NCI-H69 (cell line): Measurements from ENCODE around the gene CPSF4L.
A peak's percentile ranks its signal among the peaks of the same experiment; 100 is the strongest.

Experiments used
- DNase-seq: peaks from one replicate; lab custom pipeline; 2025; lab: John Stamatoyannopoulos, UW

The CPSF4L gene

GRCh38 chr17:73289549-73290254 lies 28.0 kb upstream of the CPSF4L start:
- no peak for DNase-seq

- no peak for DNase-seq
Measured at GRCh38 chr17:73288534-73289302, 27.0 kb upstream of the CPSF4L start.

DNA sequence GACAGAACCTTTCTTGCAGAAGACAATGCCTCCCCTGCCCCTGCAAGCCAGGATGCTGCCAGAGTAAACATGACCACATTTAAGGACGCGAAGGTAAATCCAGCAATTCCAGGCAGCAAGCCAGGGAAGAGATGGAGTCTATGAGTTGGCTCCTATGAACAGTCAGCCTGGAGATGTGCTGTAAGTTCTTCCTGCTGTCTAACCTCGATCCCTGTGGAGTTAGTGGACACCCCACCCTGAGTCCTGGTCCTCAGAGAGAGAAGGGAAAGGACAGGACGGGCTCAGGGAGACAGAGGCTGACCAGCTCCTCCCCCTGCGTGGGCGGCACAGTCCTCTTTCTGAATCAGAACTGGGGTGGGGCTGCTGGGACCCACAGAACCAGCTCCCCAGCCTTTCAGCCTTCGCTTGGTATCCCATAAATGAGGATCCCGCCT lies 25.2 kb upstream of the CPSF4L start:
- peak; percentile 78 for DNase-seq

DNA sequence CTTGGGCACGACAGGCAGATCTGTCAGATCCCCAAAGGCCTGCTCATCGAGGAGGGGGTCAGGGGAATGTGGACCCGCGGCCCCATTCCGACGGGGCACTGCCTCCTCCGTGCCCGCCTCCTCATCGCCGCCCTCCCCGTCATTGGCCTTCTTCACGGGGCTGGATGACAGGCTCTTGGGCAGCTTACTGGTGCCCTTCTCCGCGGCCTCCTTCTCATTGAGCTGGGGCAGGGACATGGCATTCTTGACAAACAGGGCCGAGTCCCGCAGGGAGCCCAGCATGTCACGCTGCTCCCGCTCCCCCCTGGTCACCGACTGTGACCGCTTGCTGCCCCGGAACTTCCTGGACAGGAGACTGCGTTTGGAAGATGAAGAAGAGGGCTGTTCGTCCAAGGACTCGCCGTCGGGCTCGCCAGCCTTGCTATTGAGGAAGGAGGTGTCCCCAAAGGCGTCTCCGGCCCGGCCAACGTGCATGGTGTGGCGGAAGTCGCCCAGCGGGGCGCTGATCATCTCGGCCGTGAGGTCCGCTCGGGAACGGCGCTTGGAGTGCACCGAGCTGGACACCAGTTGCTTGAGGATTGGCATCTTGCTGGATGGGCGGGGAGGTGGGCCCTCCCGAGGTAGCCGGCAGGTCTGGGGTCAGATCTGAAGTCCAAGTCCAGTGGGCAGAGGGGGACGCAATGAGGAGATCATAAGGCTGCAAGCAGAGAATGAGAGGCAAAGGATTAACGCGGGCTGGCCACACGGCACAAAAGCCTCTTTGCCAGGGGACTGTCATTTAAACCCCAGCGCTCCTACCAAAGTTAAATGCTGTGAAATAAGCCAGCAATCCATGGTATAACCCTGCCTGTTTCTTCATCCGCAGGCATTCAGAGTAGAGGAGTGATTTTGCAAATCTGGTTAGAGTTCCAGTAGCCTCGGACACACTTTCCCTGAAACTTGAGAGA lies 24.5 kb upstream of the CPSF4L start:
- no peak for DNase-seq

- DNase-seq: no peak
Measured at GRCh38 chr17:73285603-73285908, 23.9 kb upstream of the CPSF4L start.

DNA sequence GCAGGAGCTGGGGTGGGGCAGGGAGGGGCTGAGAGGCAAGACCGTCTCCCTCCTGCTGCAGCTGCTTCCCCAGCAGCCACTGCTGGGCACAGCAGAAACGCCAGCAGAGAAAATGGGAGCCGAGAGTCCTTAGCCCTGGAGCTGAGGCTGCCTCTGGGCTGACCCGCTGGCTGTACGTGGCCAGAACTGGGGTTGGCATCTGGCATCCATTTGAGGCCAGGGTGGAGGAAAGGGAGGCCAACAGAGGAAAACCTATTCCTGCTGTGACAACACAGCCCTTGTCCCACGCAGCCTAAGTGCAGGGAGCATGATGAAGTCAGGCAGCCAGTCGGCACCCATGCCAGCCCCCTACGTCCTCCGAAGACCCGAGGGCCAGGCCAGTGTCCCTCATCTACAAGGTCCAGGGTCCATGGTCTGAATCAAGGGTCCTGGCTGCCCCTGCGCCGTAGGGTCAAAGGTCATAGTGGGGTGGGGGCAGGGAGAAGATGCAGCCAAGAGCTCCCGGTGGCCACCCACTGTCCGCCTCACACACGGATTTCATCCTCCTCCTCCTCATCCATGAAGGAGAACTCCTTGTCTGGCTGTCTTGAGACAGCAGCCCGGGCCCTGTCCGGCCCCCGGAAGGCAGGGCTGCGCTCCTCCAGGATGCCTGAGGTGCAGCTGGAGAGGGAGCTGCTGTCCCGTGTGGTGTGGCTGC lies 23.4 kb upstream of the CPSF4L start:
- DNase-seq: no peak

- no peak for DNase-seq
Measured at GRCh38 chr17:73284354-73284753, 22.7 kb upstream of the CPSF4L start.

GRCh38 chr17:73283841-73284282 lies 22.2 kb upstream of the CPSF4L start:
- DNase-seq: peak; percentile 50

GRCh38 chr17:73283250-73283649 lies 21.6 kb upstream of the CPSF4L start:
- no peak for DNase-seq

DNA sequence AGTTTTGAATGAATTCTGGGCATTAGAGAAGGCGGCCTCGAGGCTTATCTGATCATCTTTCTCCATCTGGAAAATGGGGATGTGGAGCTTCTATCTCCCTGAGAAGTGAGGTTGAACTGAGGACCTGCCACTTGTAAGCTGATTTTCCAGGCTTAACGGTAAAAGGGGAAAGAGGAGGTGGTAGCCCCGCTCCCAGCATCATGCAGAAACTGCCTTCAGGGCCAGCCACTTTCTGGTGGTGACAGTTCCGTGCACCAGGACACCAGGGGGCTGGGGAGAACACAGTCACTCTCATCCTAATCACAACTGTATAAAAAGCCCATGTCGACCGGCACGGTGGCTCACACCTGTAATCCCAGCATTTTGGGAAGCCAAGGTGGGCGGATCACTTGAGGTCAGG lies 20.9 kb upstream of the CPSF4L start:
- no peak for DNase-seq

GRCh38 chr17:73281928-73282327 lies 20.2 kb upstream of the CPSF4L start:
- peak; percentile 70 for DNase-seq

GRCh38 chr17:73280191-73280590 lies 18.5 kb upstream of the CPSF4L start:
- DNase-seq: no peak

DNA sequence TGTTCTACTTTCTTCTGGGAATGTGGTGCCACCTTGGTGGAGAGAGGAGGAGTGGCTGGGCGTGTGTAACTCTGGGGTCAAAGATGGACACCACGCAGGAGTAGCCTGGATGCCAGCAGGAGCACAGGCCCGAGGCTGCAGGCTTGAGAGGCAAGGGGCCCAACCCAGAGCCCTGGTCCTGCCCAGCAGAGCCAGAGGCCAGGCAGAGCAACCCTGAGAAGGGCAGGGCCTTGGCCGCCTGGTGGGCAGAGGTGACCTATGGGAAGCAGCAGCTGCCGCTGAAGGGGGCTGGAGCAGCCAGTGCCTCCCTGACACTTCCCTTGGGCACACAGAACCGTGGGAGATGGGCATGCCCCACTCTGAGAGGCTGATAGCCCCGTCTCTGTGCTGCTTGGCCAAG lies 18.0 kb upstream of the CPSF4L start:
- no peak for DNase-seq

- peak; percentile 98 for DNase-seq
Measured at GRCh38 chr17:73278465-73279453, 17.1 kb upstream of the CPSF4L start.

DNA sequence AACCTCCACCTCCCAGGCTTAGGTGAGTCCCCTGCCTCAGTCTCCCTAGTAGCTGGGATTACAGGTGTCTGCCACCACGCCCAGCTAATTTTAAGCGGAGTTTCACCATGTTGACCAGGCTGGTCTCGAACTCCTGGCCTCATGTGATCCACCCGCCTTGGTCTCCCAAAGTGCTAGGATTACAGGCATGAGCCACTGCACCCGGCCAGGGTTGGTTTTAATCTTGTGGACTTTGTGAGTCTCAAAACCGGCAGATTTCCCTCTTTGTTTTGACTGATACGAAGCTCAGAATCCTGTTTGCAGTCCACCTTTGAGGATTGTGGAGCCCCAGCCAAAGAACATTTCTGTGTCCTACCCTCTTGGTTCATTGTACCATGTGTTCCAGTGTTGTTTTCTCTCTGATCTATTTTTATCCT lies 16.4 kb upstream of the CPSF4L start:
- DNase-seq: no peak

DNA sequence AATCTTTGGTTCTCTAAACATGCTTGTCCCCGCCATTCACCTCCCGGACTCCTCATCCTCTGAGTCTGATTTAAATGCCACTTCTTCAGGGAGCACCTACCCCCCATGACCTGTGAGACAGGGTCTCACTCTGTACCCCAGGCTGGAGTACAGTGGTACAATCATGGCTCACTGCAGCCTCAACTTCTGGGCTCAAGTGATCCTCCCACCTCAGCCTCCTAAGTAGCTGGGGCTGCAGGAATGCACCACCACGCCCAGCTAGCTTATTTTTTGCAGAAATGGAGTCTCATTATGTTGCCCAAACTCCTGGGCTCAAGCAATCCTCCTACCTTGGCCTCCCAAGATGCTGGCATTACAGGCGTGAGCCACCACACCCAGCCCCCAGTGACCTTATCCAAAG lies 12.8 kb upstream of the CPSF4L start:
- no peak for DNase-seq

- DNase-seq: no peak
Measured at GRCh38 chr17:73272906-73273218, 11.2 kb upstream of the CPSF4L start.

- peak; percentile 50 for DNase-seq
Measured at GRCh38 chr17:73271072-73271471, 9.4 kb upstream of the CPSF4L start.

DNA sequence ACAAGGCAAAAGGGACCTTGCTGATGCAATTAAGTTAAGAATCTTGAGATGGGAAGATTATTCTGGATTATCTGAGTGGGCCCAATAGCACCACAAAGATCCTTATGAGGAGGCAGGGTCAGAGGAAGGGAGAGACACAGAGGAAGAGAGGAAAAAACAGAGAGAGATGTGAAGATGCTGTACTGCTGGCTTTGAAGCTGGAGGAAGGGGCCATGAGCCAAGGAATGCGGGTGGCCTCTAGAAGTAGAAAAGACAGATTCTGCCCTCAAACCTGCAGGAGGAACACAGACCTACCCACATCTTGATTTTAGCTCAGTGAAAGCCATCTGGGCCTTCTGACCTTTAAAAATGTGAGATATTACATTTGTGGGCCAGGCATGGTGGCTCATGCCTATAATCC lies 8.1 kb upstream of the CPSF4L start:
- no peak for DNase-seq

- DNase-seq: no peak
Measured at GRCh38 chr17:73269329-73269615, 7.6 kb upstream of the CPSF4L start.
